GM19372 (cell line): ENCODE data around the gene SNX5.
A peak's percentile ranks its signal among the peaks of the same experiment; 100 is the strongest.
"Not testable (repeated sequence)": the region's sequence is repeated elsewhere in the genome, so short reads cannot be mapped to it uniquely, and the experiment has no call there.

Experiments used
- ATAC-seq: cut with Tn5 transposase; IDR thresholded peaks from one replicate; pipeline ENCODE4 v1.9.1; 2021; ENCODE audit warnings: mild to moderate bottlenecking, low read depth, moderate library complexity; ENCODE audit not compliant: unreplicated experiment

SNX5 gene

DNA sequence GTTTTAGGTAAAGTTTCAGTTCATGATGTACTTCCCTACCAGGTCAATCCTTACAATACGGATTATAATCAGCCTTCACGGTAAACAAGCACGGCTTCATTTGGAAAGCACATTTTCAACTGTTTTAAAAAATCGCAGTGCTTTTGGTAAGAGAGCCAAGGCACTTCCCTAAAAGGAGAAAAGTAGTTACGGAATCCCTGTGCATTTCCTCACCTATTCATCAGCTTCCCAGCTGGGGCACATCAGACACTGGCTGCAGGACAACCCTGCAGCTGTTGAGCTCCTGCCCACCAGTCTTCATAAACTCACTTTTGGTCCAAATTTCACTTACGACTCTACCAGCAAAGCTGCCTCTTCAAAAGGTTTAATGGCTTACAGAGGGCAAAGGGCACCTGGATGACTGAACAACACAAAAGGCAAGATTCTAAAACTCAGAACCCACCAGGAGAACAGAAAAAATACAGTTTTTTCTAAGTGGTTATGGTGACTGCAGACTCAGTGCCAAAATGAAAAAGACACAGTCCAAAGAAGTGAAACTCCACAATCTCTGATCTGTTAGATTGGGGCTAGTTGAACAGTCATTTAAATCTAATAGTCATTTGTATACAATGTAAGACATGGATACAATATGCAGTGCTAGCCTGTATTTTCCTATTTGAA lies 7.5 kb downstream of the SNX5 start:
- ATAC-seq = no peak

DNA sequence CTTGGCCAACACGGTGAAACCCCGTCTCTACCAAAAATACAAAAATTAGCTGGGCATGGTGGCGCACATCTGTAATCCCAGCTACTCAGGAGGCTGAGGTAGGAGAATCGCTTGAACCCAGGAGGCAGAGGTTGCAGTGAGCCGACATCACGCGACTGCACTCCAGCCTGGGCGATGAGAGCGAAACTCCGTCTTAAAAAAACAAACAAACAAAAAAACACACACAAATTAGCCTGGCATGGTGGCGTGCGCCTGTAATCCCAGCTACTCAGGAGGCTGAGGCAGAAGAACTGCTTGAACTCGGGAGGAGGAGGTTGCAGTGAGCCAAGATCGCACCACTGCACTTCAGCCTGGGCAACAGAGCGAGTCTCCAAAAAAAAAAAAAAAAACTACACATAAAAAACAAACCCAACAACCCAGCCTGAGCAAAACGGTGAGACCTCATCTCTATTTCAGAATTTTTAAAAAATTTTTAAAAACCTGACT lies 8.2 kb downstream of the SNX5 start:
- not testable (repeated sequence) for ATAC-seq

DNA sequence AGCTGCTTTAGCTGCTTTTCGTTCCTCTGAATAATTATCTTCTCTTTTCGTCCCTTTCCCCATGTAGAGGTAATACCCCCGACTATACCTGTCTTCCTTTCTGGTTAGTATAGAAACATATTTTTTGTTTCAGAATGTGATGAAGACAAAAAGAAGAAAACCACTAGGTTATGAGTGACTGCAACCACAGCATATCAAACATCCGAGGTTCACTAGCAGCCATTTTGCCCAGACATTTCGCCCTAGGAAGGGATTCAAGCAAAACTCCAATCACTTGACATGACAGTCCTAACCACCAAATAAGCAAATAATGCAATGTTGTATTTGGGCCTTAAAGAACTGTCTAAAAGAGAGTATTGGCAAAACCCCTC lies 9.4 kb downstream of the SNX5 start:
- ATAC-seq = no peak

DNA sequence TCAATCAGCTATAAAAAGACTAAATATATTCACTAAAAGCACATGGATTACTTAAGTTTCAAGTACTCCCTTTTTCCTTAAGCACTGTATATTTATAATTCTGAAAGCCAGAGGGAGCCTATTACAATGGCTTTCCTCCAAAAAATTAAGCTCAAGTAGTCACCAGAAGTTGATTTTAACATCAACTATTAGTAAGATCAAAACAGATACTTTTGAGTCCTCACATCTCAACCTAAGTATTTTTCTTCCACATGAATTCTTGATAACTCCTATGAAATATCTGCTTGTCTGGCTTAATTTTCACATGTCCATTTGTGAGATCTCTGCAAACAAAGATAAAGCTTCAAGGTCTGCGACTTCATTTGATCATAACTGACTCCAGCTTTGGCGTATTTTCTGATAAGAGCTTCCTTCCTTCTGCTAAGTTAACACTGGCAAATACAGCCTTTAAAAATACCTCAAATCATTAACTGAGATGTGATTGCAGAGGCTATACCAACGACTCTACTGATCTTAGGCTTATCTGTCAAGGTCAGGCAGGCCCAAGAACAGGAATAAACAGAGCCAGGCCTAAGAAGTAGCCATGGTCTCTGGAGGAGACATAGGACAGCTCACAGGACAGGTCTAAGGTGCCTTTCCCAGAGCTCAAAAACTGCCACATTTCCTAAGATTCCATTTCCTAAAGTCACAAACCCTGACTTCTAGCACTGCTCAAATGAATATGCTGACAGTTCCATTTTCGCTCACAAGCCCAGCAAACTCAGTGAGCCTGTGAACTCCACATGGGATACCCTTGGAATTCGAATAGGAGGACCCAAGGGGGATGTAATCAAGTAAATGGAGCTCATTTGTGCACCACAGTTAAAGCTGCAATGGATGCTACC lies 10.0 kb downstream of the SNX5 start:
- no peak for ATAC-seq

DNA sequence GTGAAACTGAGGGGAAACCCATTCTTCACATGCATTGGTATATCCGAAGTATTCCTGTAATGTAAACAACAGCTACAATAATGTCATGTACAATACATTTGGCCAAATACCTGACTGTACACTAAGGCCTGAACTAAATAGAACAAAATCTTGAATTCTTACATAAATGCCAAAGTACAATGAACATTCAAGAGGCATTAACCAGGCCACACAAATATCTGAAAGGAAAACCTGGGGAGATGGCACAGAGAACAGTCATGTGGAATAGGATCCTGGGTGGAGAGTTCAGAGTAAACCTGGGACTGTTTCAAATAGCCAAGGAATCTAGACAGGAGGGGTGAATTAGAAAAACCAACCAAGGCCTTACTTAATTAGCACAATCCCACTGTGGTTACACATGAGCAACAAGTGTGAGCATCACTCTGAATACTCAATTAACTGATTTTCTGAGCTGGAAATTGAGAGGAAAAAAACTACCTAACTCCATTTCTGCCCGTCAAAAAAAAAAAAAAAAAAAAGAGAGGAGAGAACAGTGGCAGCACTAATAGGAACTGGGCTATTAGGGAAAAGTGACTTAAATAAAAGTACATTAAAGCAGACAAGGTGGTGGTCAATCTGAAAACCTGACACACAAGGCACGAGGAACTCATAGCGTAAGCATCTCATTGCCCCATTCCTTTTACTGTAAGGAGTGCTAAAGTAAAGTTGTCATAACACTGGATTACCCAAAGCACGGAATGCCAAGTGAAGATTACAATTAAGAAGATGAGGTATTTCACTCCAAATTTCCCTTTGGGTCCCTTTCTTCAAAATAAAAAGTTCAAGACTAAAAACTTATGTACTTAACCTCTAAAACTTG lies 10.9 kb downstream of the SNX5 start:
- no peak for ATAC-seq

DNA sequence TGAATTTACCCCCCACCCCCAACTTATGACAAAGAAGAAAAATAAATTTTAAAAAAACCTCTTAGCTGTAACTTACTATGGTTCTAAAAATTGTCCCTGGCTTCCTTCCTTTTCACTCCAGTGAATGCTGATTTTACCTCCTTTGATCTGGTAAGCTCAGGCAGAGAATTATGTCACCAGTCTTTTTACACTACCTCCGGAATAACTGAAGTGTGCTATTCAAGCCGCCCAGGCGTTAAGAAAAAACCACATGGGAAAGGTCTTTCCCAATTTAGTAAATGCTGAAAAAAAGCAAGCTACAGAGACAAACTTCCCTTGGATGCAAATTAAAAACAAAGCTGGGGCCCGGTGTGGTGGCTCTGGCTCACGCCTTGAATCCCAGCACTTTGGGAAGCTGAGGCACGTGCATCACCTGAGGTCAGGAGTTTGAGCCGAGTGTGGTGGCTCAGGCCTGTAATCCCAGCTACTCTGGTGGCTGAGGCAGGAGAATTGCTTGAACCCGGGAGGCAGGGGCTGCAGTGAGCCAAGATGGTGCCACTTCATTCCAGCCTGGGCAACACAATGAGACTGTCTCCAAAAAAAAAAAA lies 12.4 kb downstream of the SNX5 start:
- no peak for ATAC-seq

DNA sequence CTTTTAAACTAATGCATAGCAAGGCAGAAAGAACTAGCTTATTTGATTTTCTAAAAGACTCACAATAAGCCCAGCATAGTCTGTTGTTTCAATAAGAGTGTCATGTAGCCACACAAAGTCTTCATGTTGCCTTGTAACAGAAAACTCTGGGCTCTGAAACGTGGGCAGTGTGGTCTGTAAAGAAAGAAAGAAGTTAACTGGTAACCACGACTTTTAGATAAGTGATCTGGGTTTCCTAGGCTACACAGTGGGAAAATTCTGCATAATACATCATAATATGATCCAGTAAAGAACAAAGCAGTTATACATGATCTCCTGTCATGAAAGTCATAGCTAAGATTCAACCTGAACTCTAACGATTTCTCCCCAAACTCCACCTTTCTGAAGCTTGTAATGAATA lies 13.3 kb downstream of the SNX5 start:
- no peak for ATAC-seq

DNA sequence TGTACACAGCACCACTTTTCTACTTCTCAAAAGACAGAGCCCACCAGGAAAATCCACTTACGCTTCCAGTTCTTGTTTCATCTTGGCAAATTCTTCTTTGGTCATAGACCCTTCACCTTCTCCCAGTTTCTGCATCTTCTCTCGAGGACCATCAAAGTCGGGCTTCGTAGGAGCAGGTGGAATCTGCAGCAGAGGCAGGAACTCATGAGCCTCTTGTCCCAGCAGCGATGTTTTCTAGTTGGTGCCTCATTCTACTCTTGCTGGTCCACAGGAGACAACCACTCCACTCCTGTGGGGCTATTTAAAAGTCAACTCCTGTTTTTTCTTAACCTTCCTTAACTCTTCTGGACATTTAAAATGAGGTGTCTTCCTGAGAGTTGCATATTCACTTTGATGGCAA lies 14.7 kb downstream of the SNX5 start:
- no peak for ATAC-seq

DNA sequence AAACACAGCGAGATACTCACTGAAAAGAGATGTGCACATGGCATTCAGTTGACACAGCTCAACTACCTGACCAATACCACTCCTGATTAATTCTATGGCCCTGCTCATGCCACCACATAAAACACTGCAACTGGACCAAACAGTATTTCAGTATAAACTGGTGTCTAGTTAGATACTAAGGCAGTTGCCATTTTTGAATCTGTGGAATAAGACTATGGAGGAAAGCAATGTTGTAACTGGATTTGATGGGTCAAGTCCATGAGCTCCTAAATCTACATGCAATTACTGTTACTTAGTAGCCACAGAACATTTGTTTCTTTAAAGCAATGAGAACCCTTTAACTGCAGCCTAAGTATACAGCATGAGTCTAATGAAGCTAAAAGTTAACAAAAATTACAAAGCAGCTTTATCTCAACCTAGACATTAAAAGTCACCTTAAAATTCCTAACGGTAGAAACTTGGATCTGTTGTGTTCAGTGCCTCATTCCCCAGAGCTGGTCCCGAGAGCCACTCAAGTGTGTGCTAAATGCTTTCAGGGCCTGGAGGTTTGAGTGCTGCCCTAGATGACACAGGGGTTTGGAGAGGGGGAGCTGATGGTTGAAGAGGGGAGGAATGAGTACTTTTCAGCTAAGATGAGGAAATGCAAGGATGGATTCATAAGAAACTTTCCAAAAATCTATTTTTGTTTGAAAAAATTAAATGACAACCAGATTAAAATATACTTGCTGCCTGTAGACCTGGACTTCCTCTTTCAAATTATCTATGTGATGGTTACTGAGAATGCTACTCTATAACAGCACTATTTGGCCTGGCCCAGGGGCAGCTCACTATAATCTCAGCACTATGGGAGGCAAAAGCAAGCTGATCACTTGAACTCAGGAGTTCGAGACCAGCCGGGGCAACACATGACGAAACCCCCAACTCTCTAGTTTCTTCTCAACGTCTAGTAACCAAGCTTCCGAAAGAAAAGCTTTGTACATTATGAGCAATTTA lies 15.6 kb downstream of the SNX5 start:
- no peak for ATAC-seq

DNA sequence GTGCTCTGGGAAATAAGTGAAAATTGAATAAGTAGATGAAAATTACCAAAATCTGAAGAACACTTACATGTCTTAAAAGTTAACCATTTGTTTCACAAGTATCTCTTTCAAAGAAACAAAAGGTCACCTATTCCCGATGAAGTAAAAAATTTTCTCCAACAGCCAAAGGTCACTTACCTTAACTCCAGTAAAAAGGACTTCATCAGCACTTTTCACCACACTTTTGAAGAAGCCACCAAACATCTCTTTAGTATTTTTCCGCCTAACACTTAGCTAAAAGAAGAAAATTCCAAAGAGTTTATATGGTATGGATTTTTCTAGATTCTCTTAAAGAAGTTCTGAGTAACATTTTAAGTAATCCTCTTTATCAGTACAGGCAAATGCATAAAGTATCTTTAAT lies 17.3 kb downstream of the SNX5 start:
- ATAC-seq = no peak

DNA sequence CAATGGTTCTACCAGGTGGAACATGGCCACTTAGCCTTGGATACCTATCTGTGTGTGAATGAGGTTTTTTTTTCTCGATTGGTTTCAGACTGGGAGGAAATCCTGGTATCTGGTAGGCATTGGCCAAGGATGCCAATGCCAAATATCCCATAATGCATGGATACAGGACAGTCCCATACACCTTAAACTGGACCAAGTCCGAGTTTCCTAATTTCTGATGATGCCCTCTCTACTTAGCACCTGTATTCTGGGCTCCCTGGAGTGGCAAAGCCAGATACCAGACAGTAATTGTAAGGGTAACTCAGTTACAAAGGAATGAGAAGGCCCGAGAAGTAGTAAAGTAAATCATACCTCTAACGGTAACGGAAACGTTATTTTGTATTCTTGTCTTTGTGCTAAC lies 17.9 kb downstream of the SNX5 start:
- no peak for ATAC-seq

DNA sequence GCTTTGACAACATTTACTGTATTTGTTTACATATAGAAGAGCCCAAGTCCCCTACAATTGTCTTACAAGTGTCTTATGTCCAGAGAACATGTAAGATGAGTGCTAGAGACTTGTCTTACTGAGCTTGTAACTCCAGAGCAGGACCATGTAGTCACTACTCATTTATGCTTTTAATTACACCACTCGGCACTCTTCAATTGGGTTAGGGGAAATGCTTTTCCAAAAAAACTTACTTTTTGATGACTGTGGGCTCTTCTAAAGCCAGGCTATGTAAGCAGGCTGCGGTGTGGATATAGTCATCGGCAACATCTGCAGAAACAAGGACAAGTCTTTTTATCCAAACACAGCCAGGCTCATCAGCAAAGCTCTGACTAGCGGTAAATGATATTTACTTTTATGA lies 18.7 kb downstream of the SNX5 start:
- ATAC-seq = no peak

DNA sequence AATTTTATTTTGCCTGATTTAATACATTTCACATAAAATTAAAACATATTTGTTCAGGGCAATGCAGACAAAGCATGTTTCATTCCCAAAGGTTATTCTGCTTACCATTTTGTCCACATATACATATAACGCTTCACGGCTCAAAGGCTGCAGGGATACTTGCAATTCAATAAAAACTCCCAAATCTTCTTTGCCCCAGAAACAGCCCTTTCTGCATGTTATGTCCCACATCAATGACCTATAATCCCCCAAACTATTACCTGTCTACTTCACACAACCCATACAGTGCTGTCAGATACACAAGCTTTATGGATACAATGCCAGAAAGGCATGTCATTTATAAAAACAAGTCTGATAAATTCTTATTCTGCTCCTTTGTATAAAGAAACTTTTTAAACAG lies 20.2 kb downstream of the SNX5 start:
- no peak for ATAC-seq

DNA sequence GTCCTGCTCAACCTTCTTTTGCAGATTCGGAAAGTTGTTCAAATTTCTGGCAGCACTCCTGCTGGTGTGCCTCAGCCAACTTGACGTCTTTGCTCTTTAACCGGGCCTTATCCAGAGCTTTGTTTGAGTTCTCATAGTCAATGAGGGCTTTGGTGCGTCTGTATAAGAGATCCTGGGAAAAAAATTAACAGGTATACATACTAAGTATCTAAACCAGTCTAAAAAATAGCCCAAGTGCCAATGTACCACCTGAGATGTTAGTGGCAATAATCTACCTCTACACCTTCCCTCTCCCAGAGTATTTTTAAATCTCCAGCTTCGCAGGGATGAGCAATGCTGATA lies 21.1 kb downstream of the SNX5 start:
- no peak for ATAC-seq

DNA sequence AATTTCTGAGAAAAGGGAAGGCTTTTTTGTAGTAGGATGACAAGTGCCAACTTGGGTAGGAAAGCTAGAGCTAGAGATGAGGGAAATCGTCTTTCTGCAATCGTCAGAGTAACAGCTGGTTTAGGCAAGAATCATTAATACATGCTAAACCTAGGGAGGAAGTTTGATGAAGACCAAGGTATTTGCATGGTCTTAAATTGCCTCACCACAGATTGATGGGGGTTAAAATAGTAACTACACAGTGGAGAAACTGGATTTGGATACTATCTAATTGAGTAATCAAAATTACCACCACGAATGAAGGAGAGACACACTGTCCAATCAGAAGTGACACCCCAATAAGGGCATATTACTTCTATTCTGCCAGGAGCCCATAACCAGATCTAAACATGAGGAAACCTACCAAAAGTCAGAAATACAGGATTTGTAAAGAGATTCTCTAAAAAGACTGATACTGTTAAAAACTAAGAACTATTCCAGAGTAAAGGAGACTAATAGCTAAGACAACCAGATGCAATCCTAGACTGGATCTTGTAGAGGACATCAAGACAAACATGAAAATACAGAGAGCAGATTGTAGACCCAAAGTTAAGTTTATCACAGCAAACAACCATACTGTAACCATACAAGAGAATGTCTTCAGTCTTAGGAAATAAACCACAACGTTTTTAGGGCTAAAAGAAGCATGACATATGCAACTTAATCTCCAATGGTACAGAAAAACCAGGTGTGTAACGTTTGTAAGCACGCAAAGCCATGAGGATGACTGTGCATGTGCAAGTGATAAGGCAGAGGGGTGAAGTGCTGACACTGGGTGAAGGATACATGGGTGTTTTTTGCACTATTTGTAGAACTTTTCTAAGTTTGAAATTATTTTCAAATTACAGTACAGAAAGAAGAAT lies 21.8 kb downstream of the SNX5 start:
- ATAC-seq = no peak

DNA sequence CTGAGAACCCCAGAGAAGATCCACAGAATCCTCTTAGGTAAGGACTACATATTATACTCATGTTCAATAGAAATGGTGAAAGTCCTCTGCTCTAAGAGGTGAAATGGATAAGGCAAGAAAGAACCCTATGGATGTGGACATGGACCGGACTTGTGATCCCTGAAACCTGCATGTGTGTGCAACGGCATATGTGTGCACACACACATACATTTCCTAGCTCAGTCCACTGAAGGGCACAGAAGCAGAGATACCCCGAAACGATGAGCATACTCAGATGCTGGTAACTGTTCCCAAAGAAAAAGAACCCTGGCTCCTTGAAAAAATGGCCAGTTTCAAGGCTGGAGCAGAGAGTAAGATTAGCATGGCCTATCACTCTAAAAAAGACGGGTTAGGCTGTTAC lies 22.6 kb downstream of the SNX5 start:
- no peak for ATAC-seq

DNA sequence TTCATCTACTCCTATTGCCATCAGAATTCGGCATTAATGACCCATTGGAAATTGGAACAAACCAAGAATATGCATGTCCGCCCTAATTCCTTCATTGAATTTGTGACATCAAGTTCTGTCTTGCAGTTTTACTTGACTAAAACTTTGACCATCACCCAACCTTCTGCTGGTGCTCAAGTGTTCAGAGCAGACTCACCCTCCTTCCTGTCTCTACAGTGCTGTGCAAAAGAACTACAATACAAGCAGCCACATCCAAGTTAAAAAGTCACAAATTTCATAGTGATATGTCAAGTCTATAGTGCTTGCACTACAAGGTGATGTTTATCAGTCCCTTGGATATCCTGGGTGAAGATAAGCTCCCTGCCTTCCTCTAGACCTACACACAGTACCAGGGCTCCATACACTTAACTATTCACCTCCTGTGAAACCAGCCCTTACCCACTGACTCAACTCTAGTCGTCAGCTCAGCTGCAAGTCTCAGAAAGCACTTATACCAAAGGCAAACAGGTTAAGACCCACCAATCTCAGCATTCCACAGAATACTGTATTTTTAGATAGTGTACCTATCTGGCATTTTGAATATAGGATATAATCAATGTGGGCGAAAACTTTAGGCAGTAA lies 23.6 kb downstream of the SNX5 start:
- no peak for ATAC-seq

DNA sequence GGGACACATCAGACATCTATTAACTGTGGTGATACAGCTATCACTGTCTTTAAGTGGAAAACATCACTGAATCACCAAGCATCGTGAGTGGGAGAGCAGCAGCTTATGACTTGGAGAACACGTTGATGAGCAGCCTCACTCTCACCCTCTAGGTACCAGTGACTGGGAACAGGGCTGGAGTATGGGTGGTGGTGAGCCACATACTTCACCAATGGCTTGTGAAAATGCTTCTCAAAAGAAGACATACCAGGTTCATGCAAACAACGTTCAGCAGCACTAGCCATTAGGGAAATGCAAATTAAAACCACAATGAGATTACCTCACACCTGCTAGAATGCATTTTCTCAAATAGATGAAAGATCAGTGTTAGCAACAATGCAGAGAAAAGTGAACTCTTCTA lies 25.3 kb downstream of the SNX5 start:
- peak; percentile 62 for ATAC-seq
